Adrenal gland (tissue), 12 donors: ENCODE measurements around the gene FAM20C. TPM values are rescaled to one million over a fixed set of nuclear protein-coding genes. Genes with fewer than 3 reads are reported as not detected.

Source experiments
- DNase-seq, 7 donors: peaks; one replicate each; pipeline ENCODE4 v3.0.0-alpha.2; 2019 to 2020
- H3K27ac ChIP-seq, 5 donors: fragments of 200-600 bp; sonication (generic) in 4 of 5; 1 replicate in 3 of 5; 2 replicates in 2 of 5; pipeline versions ENCODE4 v1.5.1 to v1.8.0; 2016 to 2020; ENCODE audit warnings: mild to moderate bottlenecking in 1 of 5
- H3K27me3 ChIP-seq: fragments of 200-600 bp; 2 replicates; pipeline ENCODE4 v1.8.0; 2021
- H3K36me3 ChIP-seq, 2 donors: fragments of 200-600 bp; replicated peaks in 1 of 2; 1 replicate in 1 of 2; 2 replicates in 1 of 2; pipeline versions ENCODE4 v1.5.1 to v1.8.0; 2018 to 2022
- H3K4me1 ChIP-seq, 2 donors: fragments of 200-600 bp; replicated peaks in 1 of 2; 1 replicate in 1 of 2; 2 replicates in 1 of 2; pipeline versions ENCODE4 v1.5.1 to v1.8.0; 2018 to 2021
- H3K4me3 ChIP-seq, 4 donors: fragments of 200-600 bp; sonication (generic) in 3 of 4; one replicate each; pipeline ENCODE4 v1.5.1; 2016 to 2018
- H3K9me3 ChIP-seq, 3 donors: fragments of 200-600 bp; sonication (generic) in 1 of 3; replicated peaks in 1 of 3; 1 replicate in 2 of 3; 2 replicates in 1 of 3; pipeline versions ENCODE4 v1.5.1 to v1.8.0; 2016 to 2021
- CTCF ChIP-seq, 6 experiments: fragments of 450-650 bp in 4 of 6; fragments of 200-600 bp in 2 of 6; sonication (generic) in 1 of 6; IDR thresholded peaks; 1 replicate in 5 of 6; 2 replicates in 1 of 6; pipeline versions ENCODE4 v1.5.1 to v1.8.0; 2016 to 2021; ENCODE audit warnings: antibody characterized with exemption in 6 of 6, mild to moderate bottlenecking in 2 of 6, moderate library complexity in 1 of 6
- POLR2A ChIP-seq, 2 donors: fragments of 450-650 bp; IDR thresholded peaks; one replicate each; pipeline ENCODE4 v1.6.1; 2017; ENCODE audit warnings: antibody characterized with exemption in 2 of 2, mild to moderate bottlenecking in 2 of 2, moderate library complexity in 1 of 2
- WGBS, 4 donors: extraction: QIAGEN DNeasy Blood & Tissue Kit in 2 of 4; methylation state at CpG; one replicate each; pipeline versions ENCODE4 v1.1.5 to v1.1.7; 2013 to 2017; 5-methylcytosine and 5-hydroxymethylcytosine counted together
- intact Hi-C, 2 donors: fragments of 100-400 bp; cut with DNase I; formaldehyde crosslinking; loops; one replicate each; pipeline versions ENCODE4 v1.14.1 to v1.15.0; 2022 to 2023
- polyA plus RNA-seq, 3 donors: library from polyadenylated mRNA; stranded (reverse); fragments of 200-250 nt in 2 of 3; fragments of 350-450 nt in 1 of 3; fragmentation: Illumina TruSeq in 1 of 3; extraction: RNeasy Lipid Tissue Mini Kit (QIAGEN cat#74804) in 1 of 3; gene quantifications; one replicate each; pipeline ENCODE4 v1.2.3, GENCODE V29; 2013 to 2014
- total RNA-seq, 9 donors: library from RNA; depleted of rRNA in 4 of 9; stranded (reverse); fragments of >200 nt in 4 of 9; fragments of 120-200 nt in 1 of 9; fragmentation: NEBNext Ultra II Directional in 1 of 9; extraction: Animal tissue kit (Norgen Biotek cat#: 25700) in 1 of 9; gene quantifications; one replicate each; pipeline versions ENCODE4 v1.1.0 to v1.2.4, GENCODE V29; 2013 to 2023
- donor health status: healthy with polysubstance abuse.
- donor health status: Bipolar disorder and iron deficiency.
- donor health status: DM: yes; HTN: yes; CAD: no.
- donor health status: DM: no; HTN: no; CAD: no.
- donor health status: DM: no; HTN: no; CAD: no.
- donor health status: DM: yes; HTN: yes; CAD: no.

The FAM20C gene
- total and polyA plus RNA-seq, 12 donors = 2.8 to 57.9 (median 36.0) TPM

DNA sequence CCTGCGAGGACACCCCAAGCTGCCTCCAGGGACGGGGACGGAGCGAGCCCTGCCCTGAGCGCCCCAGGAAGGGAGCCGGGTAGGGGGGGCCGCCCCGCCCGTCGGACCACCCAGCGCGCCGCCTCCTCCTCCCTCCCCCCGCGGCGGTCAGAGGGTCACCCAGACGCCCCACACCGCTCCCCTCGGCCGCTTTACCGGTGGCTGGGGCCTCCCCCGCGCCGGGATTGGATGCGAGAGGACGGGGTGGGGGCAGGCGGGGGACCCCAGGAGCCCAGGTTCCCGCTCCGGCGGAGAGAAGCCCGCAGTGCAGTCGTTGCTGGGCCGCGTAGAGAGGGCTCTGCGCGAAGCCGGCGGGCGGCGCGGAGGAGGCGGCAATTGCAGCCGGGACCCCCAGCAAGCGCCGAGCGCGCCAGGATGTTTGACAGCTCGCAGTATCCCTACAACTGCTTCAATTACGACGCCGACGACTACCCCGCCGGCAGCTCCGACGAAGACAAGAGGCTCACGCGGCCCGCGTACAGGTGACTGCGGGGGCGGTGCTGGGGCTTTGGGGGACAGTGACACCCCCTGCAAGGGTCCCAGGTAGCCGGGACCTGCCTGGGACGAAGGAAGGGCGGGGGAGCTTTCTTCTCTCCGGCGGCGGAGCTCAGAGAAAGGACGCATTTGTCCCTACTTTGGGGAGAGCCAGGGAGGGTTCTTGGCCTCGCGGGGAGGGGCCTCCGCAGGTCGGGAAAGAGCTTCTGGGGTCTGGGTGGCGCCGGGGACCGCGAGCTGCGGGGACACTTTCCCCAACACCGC is 97.6 kb downstream of the FAM20C start, which contains the start of gene FOXL3:
FOXL3 (plus strand) TSS at position 415 of the 798 bp plus-strand sequence; CDS start at position 415, 0 bp downstream.
- H3K9me3 ChIP-seq = no peaks in the 10 kb centered on the region
- H3K4me3 ChIP-seq = no peak within 1 kb of the TSS
- no peaks in the 10 kb centered on the region for H3K4me1 ChIP-seq
- 3 to 5% (median 4%) methylated on average over 23 to 79 of the region's 79 CpGs for WGBS, 4 donors
- H3K27me3 ChIP-seq = peaks cover 44% of the 10 kb centered on the region
- H3K36me3 ChIP-seq = no peaks in the 10 kb centered on the region
- intact Hi-C loops = no loop called here
- DNase-seq = no peak
- no peak within 1 kb of the TSS for H3K27ac ChIP-seq
- no peak for TF ChIP-seq POLR2A (IDR thresholded peaks at IDR 0.05)
- no peak for TF ChIP-seq CTCF (IDR thresholded peaks at IDR 0.05)

GRCh38 chr7:290554-291372 is 98.4 kb downstream of the FAM20C start:
- no peaks in the 10 kb centered on the region for H3K36me3 ChIP-seq
- H3K9me3 ChIP-seq = no peaks in the 10 kb centered on the region
- no peak for TF ChIP-seq POLR2A (IDR thresholded peaks at IDR 0.05)
- no peak for TF ChIP-seq CTCF (IDR thresholded peaks at IDR 0.05)
- WGBS, 4 donors = 0 to 10% (median 3%) methylated on average over 2 to 102 of the region's 102 CpGs
- no peak overlapping the region for H3K27ac ChIP-seq
- intact Hi-C loops = no loop called here
- H3K4me3 ChIP-seq = no peak overlapping the region
- H3K4me1 ChIP-seq = no peaks in the 10 kb centered on the region
- H3K27me3 ChIP-seq = peaks cover 49% of the 10 kb centered on the region
- DNase-seq = no peak

GRCh38 chr7:291373-292092 is 99.2 kb downstream of the FAM20C start:
- Histone ChIP-seq H3K9me3 (no peaks in the 10 kb centered on the region), H3K27ac (no peak overlapping the region), H3K4me3 (no peak overlapping the region), H3K36me3 (no peaks in the 10 kb centered on the region), H3K27me3 (peaks cover 49% of the 10 kb centered on the region), H3K4me1 (no peaks in the 10 kb centered on the region)
- 63 to 72% (median 65%) methylated on average over 11 to 21 of the region's 21 CpGs for WGBS, 4 donors
- intact Hi-C loops = no loop called here
- TF ChIP-seq CTCF (IDR thresholded peaks at IDR 0.05) (no peak), POLR2A (IDR thresholded peaks at IDR 0.05) (no peak)
- DNase-seq = no peak

- no peak for DNase-seq
- H3K4me1 ChIP-seq = no peaks in the 10 kb centered on the region
- H3K36me3 ChIP-seq = no peaks in the 10 kb centered on the region
- 65 to 79% (median 71%) methylated on average over 7 of the region's 7 CpGs for WGBS, 4 donors
- no peak overlapping the region for H3K4me3 ChIP-seq
- intact Hi-C loops = no loop called here
- TF ChIP-seq POLR2A (IDR thresholded peaks at IDR 0.05) = no peak
- no peak for TF ChIP-seq CTCF (IDR thresholded peaks at IDR 0.05)
- H3K27ac ChIP-seq = no peak overlapping the region
- H3K27me3 ChIP-seq = peaks cover 49% of the 10 kb centered on the region
- H3K9me3 ChIP-seq = no peaks in the 10 kb centered on the region
These were observed 99.9 kb downstream of the FAM20C start for GRCh38 chr7:292226-292625.
